HepG2 (cell line): ENCODE results near the gene HAUS5. TPM values are rescaled to one million over a fixed set of nuclear protein-coding genes. Genes with fewer than 3 reads are reported as not detected.

Experiments
- GZF1 ChIP-seq: sonication (generic); formaldehyde crosslinking; IDR thresholded peaks from 2 replicates; pipeline ENCODE4 v1.5.1; 2020; ENCODE audit warnings: mild to moderate bottlenecking, missing genetic modification reagents
- HDAC1 ChIP-seq: sonication (generic); formaldehyde crosslinking; IDR thresholded peaks from 2 replicates; pipeline ENCODE4 v1.5.1; 2020; ENCODE audit warnings: mild to moderate bottlenecking, missing genetic modification reagents
- KAT8 ChIP-seq: IDR thresholded peaks from 2 replicates; pipeline ENCODE4 v1.6.1; 2016; ENCODE audit warnings: missing genetic modification reagents, missing compliant biosample characterization
- KDM5A ChIP-seq: fragments of 200-600 bp; sonication (generic); IDR thresholded peaks from 2 replicates; pipeline ENCODE4 v1.7.0; 2018; ENCODE audit warnings: antibody characterized with exemption, mild to moderate bottlenecking, low read length, borderline replicate concordance
- MED1 ChIP-seq: sonication (generic); formaldehyde crosslinking; IDR thresholded peaks from 2 replicates; pipeline ENCODE4 v1.4.0; 2020; ENCODE audit warnings: missing genetic modification reagents
- MEIS2 ChIP-seq: sonication (generic); formaldehyde crosslinking; IDR thresholded peaks from 2 replicates; pipeline ENCODE4 v1.9.0; 2021; ENCODE audit warnings: mild to moderate bottlenecking, missing genetic modification reagents
- MIER3 ChIP-seq: IDR thresholded peaks from 2 replicates; pipeline ENCODE4 v1.6.1; 2016; ENCODE audit warnings: missing compliant biosample characterization, borderline replicate concordance
- MYNN ChIP-seq: sonication (generic); formaldehyde crosslinking; IDR thresholded peaks from 2 replicates; pipeline ENCODE4 v1.4.0; 2020; ENCODE audit warnings: mild to moderate bottlenecking, low read depth, missing genetic modification reagents
- NFE2L2 ChIP-seq: fragments of 150-350 bp; IDR thresholded peaks from 2 replicates; pipeline ENCODE4 v1.6.1; 2014; ENCODE audit warnings: low read length
- NR2C2 ChIP-seq: sonication (generic); formaldehyde crosslinking; IDR thresholded peaks from 2 replicates; pipeline ENCODE4 v1.4.0; 2020; ENCODE audit warnings: missing genetic modification reagents, mild to moderate bottlenecking, moderate library complexity, borderline replicate concordance
- PHF5A ChIP-seq: IDR thresholded peaks from one replicate; pipeline ENCODE4 v1.6.1; 2018; ENCODE audit warnings: low read depth, missing genetic modification reagents; ENCODE audit not compliant: unreplicated experiment
- SAFB2 ChIP-seq: sonication (generic); formaldehyde crosslinking; IDR thresholded peaks from 2 replicates; pipeline ENCODE4 v1.5.1; 2020; ENCODE audit warnings: missing genetic modification reagents, low read depth, mild to moderate bottlenecking, borderline replicate concordance
- SOX5 ChIP-seq: IDR thresholded peaks from 2 replicates; pipeline ENCODE4 v1.6.1; 2016; ENCODE audit warnings: borderline replicate concordance
- ZNF121 ChIP-seq: sonication (generic); formaldehyde crosslinking; IDR thresholded peaks from 2 replicates; pipeline ENCODE4 v1.5.0; 2020; ENCODE audit warnings: mild to moderate bottlenecking, missing genetic modification reagents
- ZNF350 ChIP-seq: sonication (generic); formaldehyde crosslinking; IDR thresholded peaks from 2 replicates; pipeline ENCODE4 v1.4.0; 2020; ENCODE audit warnings: mild to moderate bottlenecking, low read depth, missing genetic modification reagents, borderline replicate concordance
- ZNF460 ChIP-seq: sonication (generic); formaldehyde crosslinking; IDR thresholded peaks from 2 replicates; pipeline ENCODE4 v1.5.1; 2020; ENCODE audit warnings: missing genetic modification reagents, mild to moderate bottlenecking, borderline replicate concordance
- ZNF674 ChIP-seq: sonication (generic); formaldehyde crosslinking; IDR thresholded peaks from 2 replicates; pipeline ENCODE4 v1.5.0; 2020; ENCODE audit warnings: low read depth, mild to moderate bottlenecking, missing genetic modification reagents
- ZNF879 ChIP-seq: sonication (generic); formaldehyde crosslinking; IDR thresholded peaks from 2 replicates; pipeline ENCODE4 v1.8.1; 2023; ENCODE audit warnings: missing genetic modification reagents
- ZZZ3 ChIP-seq: sonication (generic); formaldehyde crosslinking; IDR thresholded peaks from 2 replicates; pipeline ENCODE4 v1.4.0; 2020; ENCODE audit warnings: missing genetic modification reagents, mild to moderate bottlenecking, borderline replicate concordance
- polyA plus RNA-seq, 8 experiments: library from polyadenylated mRNA; depleted of rRNA in 3 of 8; stranded (reverse) in 7 of 8; unstranded in 1 of 8; fragments of >200 nt; fragmentation: Illumina TruSeq in 4 of 8; extraction: Trizol in 4 of 8; gene quantifications; 2 replicates each; pipeline versions ENCODE4 v1.2.1 to v1.2.3, GENCODE V29; 2011 to 2016; ENCODE audit warnings: low read depth in 4 of 8, missing spikeins in 1 of 8, mixed read lengths in 1 of 8; ENCODE audit not compliant: insufficient read depth in 1 of 8
- total RNA-seq, 5 experiments: library from RNA; depleted of rRNA; stranded (reverse); fragments of >200 nt; fragmentation: Illumina TruSeq; extraction: Trizol; gene quantifications; 2 replicates each; pipeline ENCODE4 v1.2.3, GENCODE V29; 2016; ENCODE audit warnings: low read depth in 1 of 5
- TF ChIP-seq, protein P1 (sequence below): sonication (generic); formaldehyde crosslinking; IDR thresholded peaks from 2 replicates; pipeline ENCODE4 v1.5.1; 2020; ENCODE audit warnings: mild to moderate bottlenecking, missing genetic modification reagents, moderate library complexity
- TF ChIP-seq, protein P2 (sequence below): sonication (generic); formaldehyde crosslinking; IDR thresholded peaks from 2 replicates; pipeline ENCODE4 v1.4.0; 2020; ENCODE audit warnings: missing genetic modification reagents
- TF ChIP-seq, protein P3 (sequence below): sonication (generic); formaldehyde crosslinking; IDR thresholded peaks from 2 replicates; pipeline ENCODE4 v1.8.0; 2022; ENCODE audit warnings: mild to moderate bottlenecking, missing genetic modification reagents, moderate library complexity
- TF ChIP-seq, protein P4 (sequence below): sonication (generic); formaldehyde crosslinking; IDR thresholded peaks from 2 replicates; pipeline ENCODE4 v1.4.0; 2020; ENCODE audit warnings: mild to moderate bottlenecking, missing genetic modification reagents
- TF ChIP-seq, protein P5 (sequence below): sonication (generic); formaldehyde crosslinking; IDR thresholded peaks from 2 replicates; pipeline ENCODE4 v1.4.0; 2020; ENCODE audit warnings: missing genetic modification reagents

HAUS5 gene
- total and polyA plus RNA-seq, 2 of the 13 experiments (the other 11 are each of a cell fraction or from before 2014, with no cell fraction given), result 10.3 to 17.7 TPM

DNA sequence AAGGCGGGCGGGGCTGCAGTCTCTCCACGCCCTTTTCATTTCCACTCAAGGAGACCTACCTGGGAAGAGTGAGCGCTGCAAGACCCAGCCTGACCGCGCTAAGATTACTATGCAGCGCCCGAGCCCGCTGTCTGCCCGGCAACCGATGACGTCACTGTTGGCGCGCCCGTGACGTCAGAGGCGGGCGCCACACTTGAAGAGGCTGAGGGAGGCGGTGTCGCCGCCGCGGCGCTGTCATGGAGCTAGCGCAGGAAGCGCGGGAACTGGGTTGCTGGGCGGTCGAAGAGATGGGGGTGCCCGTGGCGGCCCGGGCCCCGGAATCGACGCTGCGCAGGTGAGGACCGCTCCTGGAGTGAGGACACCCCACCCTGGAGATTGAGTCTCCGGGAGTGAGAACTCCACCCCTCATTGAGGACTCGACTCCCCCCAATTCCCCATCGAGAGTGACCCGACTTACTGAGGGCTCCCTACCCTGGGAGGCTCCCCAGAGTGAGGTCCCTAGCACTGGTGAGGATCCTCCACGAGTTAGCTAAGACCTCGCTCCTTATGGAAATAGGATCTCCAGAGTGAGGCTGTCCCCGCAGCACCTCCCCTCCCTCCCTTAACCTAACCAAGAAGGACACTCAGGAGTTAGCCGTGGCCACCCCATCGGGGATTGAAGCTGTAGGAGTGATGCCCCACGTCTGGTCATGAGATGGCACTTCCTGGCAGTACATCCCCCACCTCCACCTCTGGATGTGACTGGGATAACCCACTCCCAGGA is at the start of gene HAUS5 (continued):
- TF ChIP-seq, protein P1, sequence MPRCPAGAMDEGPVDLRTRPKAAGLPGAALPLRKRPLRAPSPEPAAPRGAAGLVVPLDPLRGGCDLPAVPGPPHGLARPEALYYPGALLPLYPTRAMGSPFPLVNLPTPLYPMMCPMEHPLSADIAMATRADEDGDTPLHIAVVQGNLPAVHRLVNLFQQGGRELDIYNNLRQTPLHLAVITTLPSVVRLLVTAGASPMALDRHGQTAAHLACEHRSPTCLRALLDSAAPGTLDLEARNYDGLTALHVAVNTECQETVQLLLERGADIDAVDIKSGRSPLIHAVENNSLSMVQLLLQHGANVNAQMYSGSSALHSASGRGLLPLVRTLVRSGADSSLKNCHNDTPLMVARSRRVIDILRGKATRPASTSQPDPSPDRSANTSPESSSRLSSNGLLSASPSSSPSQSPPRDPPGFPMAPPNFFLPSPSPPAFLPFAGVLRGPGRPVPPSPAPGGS (CRISPR knock-in tag), result no peak
- TF ChIP-seq KDM5A (peak; percentile 81; the same call in 1 of the 2 replicates), ZNF674 (CRISPR knock-in tag) (no peak), MED1 (CRISPR knock-in tag) (peak; percentile 60; the same call in 1 of the 2 replicates), ZNF460 (CRISPR knock-in tag) (no peak), SAFB2 (no peak), MIER3 (peak; percentile 81; the same call in 1 of the 2 replicates), ZNF350 (peak; percentile 58; the same call in 1 of the 2 replicates), KAT8 (CRISPR knock-in tag) (peak; percentile 97), GZF1 (CRISPR knock-in tag) (no peak), MYNN (CRISPR knock-in tag) (no peak), ZNF121 (CRISPR knock-in tag) (no peak), NFE2L2 (no peak), HDAC1 (CRISPR knock-in tag) (peak; percentile 95), PHF5A (no peak), ZNF879 (CRISPR knock-in tag) (no peak), SOX5 (peak; percentile 35; the same call in 1 of the 2 replicates), ZZZ3 (CRISPR knock-in tag) (no peak; the same call in 1 of the 2 replicates), MEIS2 (peak; percentile 53; the same call in 1 of the 2 replicates), NR2C2 (no peak)
- TF ChIP-seq, protein P2, sequence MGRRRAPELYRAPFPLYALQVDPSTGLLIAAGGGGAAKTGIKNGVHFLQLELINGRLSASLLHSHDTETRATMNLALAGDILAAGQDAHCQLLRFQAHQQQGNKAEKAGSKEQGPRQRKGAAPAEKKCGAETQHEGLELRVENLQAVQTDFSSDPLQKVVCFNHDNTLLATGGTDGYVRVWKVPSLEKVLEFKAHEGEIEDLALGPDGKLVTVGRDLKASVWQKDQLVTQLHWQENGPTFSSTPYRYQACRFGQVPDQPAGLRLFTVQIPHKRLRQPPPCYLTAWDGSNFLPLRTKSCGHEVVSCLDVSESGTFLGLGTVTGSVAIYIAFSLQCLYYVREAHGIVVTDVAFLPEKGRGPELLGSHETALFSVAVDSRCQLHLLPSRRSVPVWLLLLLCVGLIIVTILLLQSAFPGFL (CRISPR knock-in tag), result no peak
- TF ChIP-seq, protein P3, sequence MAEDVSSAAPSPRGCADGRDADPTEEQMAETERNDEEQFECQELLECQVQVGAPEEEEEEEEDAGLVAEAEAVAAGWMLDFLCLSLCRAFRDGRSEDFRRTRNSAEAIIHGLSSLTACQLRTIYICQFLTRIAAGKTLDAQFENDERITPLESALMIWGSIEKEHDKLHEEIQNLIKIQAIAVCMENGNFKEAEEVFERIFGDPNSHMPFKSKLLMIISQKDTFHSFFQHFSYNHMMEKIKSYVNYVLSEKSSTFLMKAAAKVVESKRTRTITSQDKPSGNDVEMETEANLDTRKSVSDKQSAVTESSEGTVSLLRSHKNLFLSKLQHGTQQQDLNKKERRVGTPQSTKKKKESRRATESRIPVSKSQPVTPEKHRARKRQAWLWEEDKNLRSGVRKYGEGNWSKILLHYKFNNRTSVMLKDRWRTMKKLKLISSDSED (CRISPR knock-in tag), result no peak
- TF ChIP-seq, protein P4, sequence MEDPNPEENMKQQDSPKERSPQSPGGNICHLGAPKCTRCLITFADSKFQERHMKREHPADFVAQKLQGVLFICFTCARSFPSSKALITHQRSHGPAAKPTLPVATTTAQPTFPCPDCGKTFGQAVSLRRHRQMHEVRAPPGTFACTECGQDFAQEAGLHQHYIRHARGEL, result no peak
- TF ChIP-seq, protein P5, sequence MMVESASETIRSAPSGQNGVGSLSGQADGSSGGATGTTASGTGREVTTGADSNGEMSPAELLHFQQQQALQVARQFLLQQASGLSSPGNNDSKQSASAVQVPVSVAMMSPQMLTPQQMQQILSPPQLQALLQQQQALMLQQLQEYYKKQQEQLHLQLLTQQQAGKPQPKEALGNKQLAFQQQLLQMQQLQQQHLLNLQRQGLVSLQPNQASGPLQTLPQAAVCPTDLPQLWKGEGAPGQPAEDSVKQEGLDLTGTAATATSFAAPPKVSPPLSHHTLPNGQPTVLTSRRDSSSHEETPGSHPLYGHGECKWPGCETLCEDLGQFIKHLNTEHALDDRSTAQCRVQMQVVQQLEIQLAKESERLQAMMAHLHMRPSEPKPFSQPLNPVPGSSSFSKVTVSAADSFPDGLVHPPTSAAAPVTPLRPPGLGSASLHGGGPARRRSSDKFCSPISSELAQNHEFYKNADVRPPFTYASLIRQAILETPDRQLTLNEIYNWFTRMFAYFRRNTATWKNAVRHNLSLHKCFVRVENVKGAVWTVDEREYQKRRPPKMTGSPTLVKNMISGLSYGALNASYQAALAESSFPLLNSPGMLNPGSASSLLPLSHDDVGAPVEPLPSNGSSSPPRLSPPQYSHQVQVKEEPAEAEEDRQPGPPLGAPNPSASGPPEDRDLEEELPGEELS (CRISPR knock-in tag), result peak; percentile 38; the same call in 1 of the 2 replicates
